Measurements from ENCODE around the gene BST2. TPM values are rescaled to one million over a fixed set of nuclear protein-coding genes. Genes with fewer than 3 reads are reported as not detected.

BST2 gene
- total and polyA plus RNA-seq, 10 of the 15 experiments (the other 5 are each of a cell fraction or from before 2014, with no cell fraction given): 16.6 to 372 (median 264) TPM

DNA sequence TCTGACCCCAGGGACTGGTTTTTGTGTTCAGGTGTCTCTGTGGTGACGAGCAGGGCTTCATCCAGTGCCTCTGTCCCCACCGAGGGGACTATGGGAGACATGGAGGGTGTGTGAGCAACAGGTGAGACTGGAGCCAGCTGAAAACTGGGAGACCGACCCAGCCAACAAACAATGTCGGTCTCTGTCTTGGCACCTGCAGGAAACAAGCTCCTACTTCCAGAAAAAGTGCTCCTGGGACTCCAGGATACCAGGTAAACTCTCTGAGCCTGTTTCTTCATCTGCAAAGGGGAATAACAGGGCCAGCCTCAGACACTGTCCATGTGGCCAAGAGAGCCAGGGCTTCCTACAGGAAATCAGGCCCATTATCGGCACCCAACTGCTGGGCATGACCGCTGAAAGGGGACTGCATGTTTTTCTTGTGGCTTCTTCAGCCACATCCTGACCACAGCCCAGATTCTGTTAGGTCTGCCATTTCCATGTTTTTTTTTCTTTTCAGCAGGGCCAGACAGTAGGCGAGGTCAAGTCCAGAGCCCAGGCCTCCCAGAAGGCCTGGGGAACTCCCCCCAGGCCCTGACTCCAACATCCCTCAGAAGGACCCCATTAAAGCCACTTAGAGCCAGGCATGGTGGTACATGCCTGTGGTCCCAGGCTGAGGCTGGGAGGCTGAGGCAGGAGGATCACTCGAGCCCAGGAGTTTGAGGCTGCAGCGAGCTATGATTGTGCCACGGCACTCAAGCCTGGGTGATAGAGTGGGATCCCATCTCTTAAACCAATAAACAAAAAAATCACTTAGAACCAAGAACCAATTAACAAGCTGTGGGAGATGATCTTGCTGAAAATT is 836 bp upstream of the BST2 start (continued):
- 0 out of 2 replicates have a peak, but pooled peaks have one; percentile 21 for TF ChIP-seq LARP7 (IDR thresholded peaks at IDR 0.05)
- TF ChIP-seq ETV6 (conservative IDR thresholded peaks at IDR 0.05 in 1 of 2, IDR thresholded peaks at IDR 0.05 in 1 of 2; ENCODE audit: borderline replicate concordance in 1 of 2, low read depth in 1 of 2): no peak
- no peak for TF ChIP-seq NFYB (IDR thresholded peaks at IDR 0.05; ENCODE audit: insufficient read depth, low read depth, low read length)
- no peak for TF ChIP-seq PML (IDR thresholded peaks at IDR 0.05; ENCODE audit: low read length)
- no peak for TF ChIP-seq SMARCA5 (IDR thresholded peaks at IDR 0.05)
- TF ChIP-seq TCF7 (IDR thresholded peaks at IDR 0.05; ENCODE audit: borderline replicate concordance): 0 out of 2 replicates have a peak, but pooled peaks have one; percentile 19
- TF ChIP-seq SIN3A (IDR thresholded peaks at IDR 0.05; ENCODE audit: low read depth, low read length): no peak
- TF ChIP-seq, protein P1, sequence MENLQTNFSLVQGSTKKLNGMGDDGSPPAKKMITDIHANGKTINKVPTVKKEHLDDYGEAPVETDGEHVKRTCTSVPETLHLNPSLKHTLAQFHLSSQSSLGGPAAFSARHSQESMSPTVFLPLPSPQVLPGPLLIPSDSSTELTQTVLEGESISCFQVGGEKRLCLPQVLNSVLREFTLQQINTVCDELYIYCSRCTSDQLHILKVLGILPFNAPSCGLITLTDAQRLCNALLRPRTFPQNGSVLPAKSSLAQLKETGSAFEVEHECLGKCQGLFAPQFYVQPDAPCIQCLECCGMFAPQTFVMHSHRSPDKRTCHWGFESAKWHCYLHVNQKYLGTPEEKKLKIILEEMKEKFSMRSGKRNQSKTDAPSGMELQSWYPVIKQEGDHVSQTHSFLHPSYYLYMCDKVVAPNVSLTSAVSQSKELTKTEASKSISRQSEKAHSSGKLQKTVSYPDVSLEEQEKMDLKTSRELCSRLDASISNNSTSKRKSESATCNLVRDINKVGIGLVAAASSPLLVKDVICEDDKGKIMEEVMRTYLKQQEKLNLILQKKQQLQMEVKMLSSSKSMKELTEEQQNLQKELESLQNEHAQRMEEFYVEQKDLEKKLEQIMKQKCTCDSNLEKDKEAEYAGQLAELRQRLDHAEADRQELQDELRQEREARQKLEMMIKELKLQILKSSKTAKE (IDR thresholded peaks at IDR 0.05; ENCODE audit: low read depth, poor library complexity, severe bottlenecking): no peak
- TF ChIP-seq, protein P2, sequence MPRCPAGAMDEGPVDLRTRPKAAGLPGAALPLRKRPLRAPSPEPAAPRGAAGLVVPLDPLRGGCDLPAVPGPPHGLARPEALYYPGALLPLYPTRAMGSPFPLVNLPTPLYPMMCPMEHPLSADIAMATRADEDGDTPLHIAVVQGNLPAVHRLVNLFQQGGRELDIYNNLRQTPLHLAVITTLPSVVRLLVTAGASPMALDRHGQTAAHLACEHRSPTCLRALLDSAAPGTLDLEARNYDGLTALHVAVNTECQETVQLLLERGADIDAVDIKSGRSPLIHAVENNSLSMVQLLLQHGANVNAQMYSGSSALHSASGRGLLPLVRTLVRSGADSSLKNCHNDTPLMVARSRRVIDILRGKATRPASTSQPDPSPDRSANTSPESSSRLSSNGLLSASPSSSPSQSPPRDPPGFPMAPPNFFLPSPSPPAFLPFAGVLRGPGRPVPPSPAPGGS (IDR thresholded peaks at IDR 0.05; ENCODE audit: borderline replicate concordance, insufficient read depth, low read depth, low read length, poor library complexity, severe bottlenecking): no peak
- TF ChIP-seq POLR2AphosphoS5 (IDR thresholded peaks at IDR 0.05; ENCODE audit: low read length): peak; percentile 7; the same call in 1 of the 2 replicates
- TF ChIP-seq ZNF384 (IDR thresholded peaks at IDR 0.05; ENCODE audit: borderline replicate concordance, low read depth, low read length): peak; percentile 45; the same call in 1 of the 2 replicates
- no peak; the same call in 1 of the 2 replicates for TF ChIP-seq HDGF (IDR thresholded peaks at IDR 0.05)
- peak; percentile 39; the same call in 1 of the 2 replicates for TF ChIP-seq TAF1 (IDR thresholded peaks at IDR 0.05; ENCODE audit: borderline replicate concordance, low read depth, low read length)
- TF ChIP-seq HCFC1 (IDR thresholded peaks at IDR 0.05; ENCODE audit: low read length): no peak
- TF ChIP-seq POU2F2 (IDR thresholded peaks at IDR 0.05; ENCODE audit: borderline replicate concordance, low read depth, low read length): peak; percentile 1; the same call in 1 of the 3 replicates
- TF ChIP-seq MEF2A (IDR thresholded peaks at IDR 0.05; ENCODE audit: insufficient read depth, low read depth, low read length): no peak
- TF ChIP-seq HDAC6 (IDR thresholded peaks at IDR 0.05; ENCODE audit: unreplicated experiment): no peak
- TF ChIP-seq EZH2 (IDR thresholded peaks at IDR 0.05; ENCODE audit: borderline replicate concordance, control insufficient read depth, low read depth, low read length): no peak
- TF ChIP-seq NR2C1 (IDR thresholded peaks at IDR 0.05): no peak
- TF ChIP-seq, protein P3, sequence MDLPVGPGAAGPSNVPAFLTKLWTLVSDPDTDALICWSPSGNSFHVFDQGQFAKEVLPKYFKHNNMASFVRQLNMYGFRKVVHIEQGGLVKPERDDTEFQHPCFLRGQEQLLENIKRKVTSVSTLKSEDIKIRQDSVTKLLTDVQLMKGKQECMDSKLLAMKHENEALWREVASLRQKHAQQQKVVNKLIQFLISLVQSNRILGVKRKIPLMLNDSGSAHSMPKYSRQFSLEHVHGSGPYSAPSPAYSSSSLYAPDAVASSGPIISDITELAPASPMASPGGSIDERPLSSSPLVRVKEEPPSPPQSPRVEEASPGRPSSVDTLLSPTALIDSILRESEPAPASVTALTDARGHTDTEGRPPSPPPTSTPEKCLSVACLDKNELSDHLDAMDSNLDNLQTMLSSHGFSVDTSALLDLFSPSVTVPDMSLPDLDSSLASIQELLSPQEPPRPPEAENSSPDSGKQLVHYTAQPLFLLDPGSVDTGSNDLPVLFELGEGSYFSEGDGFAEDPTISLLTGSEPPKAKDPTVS (IDR thresholded peaks at IDR 0.05; ENCODE audit: low read depth, low read length): no peak
- TF ChIP-seq EED (IDR thresholded peaks at IDR 0.05; ENCODE audit: low read depth): 0 out of 2 replicates have a peak, but pooled peaks have one; percentile 28
- TF ChIP-seq, protein P4, sequence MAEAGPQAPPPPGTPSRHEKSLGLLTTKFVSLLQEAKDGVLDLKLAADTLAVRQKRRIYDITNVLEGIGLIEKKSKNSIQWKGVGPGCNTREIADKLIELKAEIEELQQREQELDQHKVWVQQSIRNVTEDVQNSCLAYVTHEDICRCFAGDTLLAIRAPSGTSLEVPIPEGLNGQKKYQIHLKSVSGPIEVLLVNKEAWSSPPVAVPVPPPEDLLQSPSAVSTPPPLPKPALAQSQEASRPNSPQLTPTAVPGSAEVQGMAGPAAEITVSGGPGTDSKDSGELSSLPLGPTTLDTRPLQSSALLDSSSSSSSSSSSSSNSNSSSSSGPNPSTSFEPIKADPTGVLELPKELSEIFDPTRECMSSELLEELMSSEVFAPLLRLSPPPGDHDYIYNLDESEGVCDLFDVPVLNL (IDR thresholded peaks at IDR 0.05; ENCODE audit: low read depth, low read length): no peak
- peak; percentile 36; the same call in 1 of the 2 replicates for TF ChIP-seq IKZF1 (conservative IDR thresholded peaks at IDR 0.05)
- TF ChIP-seq BCL11A (IDR thresholded peaks at IDR 0.05; ENCODE audit: low read depth, low read length): 0 out of 2 replicates have a peak, but pooled peaks have one; percentile 19
